GM18861 (cell line): Measurements from ENCODE around the gene SIX5.

Source experiments
- ATAC-seq: cut with Tn5 transposase; IDR thresholded peaks from one replicate; pipeline ENCODE4 v1.9.1; 2021; ENCODE audit not compliant: unreplicated experiment

SIX5 gene

GRCh38 chr19:45716359-45717130, 52.5 kb downstream of the SIX5 start:
- no peak for ATAC-seq

- no peak for ATAC-seq
Observed at GRCh38 chr19:45715139-45715538, 53.9 kb downstream of the SIX5 start.
